ENCODE data around the gene TMPRSS11D.

TMPRSS11D gene, protein sequence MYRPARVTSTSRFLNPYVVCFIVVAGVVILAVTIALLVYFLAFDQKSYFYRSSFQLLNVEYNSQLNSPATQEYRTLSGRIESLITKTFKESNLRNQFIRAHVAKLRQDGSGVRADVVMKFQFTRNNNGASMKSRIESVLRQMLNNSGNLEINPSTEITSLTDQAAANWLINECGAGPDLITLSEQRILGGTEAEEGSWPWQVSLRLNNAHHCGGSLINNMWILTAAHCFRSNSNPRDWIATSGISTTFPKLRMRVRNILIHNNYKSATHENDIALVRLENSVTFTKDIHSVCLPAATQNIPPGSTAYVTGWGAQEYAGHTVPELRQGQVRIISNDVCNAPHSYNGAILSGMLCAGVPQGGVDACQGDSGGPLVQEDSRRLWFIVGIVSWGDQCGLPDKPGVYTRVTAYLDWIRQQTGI

DNA sequence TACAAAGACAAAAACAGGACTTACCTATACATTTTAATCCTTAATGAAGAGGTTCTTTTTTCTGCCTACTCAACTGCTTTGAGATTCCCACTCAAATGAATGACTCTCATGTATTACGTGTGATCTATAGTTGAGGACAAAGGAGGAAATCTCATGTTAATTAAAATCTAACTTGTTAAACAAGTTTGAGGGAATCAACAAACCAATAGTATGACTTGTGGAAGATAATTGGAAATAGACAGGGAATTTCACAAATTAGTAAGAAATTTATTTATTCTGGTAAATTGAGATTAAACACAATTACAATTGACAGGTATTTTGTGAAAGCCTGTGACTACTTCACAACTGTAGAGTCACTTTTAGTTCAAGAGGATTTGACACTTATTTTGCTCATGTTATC, at the start of gene TMPRSS11D:
TSS of gene TMPRSS11D (minus strand) at position 101 of the 400 bp plus-strand sequence. CDS start at position 32, 69 bp downstream.
- no peak for DNase-seq

DNA sequence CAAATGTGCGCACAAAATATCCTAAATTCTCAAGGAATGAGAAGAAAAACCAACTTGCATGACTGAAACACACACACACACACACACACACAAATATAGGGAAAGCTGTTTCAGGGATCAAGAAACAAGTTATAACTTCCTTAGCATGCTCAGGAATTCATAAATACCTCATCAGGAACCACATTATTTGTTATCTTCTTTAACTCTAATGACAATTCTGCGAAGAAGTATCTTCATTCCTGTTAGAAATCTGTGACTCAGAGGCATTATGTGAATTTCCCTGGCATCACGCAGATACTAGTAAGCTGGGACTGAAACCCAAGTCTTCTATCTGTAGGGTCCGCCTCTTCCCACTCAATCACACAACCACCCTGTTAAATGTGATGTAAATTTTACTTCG, 49.2 kb upstream of the TMPRSS11D start:
- DNase-seq, result no peak

DNA sequence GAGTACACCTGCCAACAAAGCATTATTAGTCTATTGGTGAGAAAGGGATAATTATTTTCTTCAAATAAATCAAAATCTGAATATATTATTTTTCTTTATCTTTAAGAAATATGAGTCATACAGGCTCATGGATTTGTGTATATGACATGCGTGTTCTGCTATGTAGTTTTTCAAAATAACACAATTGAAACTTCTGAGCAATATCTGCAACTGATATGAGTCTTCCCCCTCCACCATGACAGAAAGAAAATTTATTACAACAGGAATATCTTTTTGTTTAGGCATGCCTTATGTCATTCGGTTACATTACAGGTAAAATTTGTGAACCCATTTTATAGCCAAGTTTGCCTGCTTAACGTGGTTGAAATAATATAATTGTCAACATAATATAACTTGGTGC, 47.5 kb upstream of the TMPRSS11D start:
- DNase-seq, result no peak

DNA sequence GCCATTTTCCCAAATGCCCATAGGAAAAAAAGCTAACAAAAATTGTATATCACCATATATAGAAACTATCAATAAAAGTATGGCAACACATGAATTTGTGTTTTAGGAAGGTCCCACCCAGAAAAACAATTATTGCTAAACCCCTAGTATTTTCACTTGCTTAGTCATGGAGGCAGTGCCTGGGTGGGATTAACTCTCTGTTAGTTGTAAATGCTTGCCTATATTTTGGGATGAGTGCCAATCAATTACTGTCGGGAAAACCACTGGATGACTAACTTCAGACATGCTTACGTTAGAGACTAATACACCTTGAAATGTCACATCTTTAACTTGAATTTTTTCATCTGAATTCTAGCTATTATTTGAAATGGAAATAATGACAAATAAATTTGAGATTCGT, 45.6 kb upstream of the TMPRSS11D start:
- no peak for DNase-seq

DNA sequence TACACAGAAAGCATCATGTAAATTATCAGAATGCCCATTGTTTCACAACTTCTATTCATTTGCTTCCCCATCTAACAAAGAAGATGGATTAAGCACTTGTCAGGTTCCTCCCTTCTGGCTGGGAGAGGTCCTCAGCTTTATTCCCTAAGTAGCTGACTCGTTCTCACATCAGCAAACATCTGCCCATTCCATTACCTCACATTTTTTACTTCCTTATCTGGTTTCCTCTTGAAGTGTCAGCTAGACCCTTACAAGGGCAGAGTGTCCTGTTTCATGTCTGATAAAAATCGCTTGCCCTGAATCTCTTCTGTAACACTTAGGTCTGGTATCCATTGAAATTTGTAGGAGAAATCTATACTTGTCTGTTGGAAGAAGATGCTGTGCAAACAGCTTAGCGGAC, 44.7 kb upstream of the TMPRSS11D start:
- DNase-seq, result no peak

DNA sequence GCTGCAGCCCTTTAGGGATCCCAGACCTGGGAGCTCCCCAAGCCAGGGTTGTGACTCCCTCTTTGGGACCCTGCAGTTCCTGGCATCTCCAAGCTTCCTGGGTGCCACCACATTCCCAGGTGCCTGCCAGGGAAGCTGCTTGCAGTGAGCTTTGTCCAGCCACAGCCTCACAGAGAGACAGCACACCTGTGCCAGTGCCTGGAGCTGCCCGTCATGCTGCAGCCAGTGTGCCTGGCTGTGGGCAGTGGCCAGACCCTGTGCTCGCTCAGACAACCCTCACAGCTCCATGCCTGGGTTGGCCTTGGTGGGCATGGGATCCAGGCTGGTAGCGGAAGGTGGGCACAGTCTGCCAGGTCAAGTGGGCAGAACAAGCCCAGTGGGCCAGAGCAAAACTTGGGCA, 43.4 kb upstream of the TMPRSS11D start:
- DNase-seq, result no peak

DNA sequence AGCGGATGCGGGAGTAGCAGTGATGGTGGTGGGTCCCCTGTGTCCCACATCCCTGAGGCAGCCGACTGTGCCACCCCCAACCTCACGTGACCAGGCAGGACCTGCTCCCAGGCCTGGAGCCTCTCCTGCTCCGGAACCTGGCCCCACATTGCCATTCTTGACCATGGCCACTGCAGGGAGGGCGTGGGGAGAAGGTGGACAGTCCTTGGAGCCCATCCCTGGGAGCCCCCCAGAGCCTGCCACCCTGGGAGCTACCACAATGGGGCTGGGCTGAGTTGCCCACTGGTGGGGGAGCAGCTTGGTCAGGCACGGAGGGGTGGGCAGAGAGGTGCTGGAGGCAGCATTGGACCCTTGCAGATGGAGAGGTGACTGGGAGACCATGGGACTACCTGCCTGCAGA, 42.7 kb upstream of the TMPRSS11D start:
- no peak for DNase-seq

DNA sequence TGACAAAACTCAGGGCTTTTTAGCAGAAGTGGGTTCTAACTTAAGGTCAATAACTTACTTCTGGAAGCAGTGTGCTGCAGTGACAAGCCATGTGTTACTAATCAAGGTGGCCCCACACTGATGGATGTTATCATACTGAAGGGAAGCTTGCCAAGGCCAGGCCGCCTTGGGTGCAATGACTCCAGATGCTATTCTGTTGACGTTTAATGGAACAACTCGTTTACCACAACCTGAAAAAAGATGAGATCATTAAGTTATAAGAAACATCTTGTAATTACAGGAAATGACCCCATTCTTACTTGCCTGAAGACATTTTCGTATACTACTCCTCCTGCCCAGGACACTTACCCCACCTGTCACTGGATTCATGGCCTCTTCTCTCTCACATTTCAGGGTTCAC, 38.9 kb upstream of the TMPRSS11D start:
- no peak for DNase-seq

DNA sequence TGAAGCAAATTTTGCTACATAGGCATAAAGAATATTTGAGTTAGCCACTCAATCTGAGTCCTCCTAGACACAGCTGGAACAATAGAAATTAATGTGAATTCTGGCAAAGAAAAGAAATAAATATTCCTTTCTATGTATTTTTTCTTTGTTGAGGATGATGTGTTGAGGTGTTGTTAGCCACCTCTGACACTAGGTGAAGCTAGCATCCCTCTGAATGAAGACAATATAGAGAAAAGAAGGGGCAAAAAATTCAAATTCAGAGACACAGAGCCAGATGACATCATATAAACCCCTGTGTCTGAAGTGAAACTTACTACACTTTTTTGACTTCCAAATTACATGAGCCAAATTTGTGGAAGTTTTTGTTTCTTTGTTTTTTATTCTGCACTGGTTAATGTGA, 34.6 kb upstream of the TMPRSS11D start:
- DNase-seq, result no peak

DNA sequence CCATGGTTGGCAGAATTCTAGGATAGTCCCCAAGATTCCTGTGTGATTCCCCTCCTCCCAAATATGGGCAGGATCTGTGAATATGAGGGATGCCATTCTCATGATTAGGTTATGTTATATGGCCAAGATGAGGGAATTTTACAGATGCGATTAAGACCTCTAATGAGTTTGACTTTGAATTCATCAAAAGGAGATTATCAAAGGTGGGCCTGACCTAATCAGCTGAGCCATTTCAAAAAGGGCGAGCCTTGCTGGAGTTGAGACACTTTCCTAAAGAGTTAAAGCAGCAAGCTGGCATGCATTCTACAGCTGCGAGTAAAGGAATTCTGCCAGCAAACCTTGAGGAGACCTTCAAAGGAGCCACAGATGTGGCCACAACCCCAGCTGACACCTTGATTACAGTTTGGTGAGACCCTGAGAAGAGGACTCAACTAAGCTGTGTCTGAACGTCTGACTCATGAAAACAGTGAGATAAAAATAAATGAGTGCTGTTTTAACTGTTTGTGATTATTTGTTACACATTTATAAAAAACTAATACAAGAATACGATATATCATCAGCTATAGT, 31.7 kb upstream of the TMPRSS11D start:
- DNase-seq, result no peak

DNA sequence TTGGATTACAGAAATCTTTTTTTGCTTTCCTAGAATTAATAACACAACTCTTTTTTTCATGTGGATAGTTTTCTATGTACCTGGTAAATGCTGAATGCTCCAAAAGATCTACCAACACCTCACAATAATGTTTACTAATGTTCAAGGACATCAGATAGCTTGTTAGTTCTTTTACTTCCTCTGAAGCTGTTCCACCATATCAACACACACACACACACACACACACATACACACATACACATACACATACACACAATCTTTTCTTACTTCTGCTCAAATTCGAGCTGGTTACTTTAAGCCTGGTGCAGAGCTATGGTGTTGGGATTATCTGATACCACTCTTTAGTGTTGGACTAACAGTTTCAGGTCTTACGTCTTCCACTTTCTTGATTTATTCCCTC, 28.3 kb upstream of the TMPRSS11D start:
- no peak for DNase-seq

DNA sequence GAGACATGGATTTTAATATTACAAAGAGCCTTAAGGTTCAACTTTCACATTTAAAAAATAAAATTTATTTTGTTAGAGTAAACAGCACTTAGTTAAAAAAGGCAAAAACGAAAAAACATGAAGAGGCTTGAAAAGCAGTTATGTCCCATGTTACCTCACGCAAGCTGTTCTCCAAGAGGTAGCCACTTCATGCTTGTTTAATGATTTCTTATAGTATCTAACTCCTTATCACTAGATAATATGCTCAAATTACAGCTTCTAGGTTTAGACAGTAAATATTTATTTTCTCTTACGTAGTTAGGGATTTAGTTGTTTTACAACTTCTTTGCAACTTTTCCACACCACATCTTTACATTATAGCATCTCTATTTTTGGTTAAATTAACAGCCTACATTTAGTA, 27.8 kb upstream of the TMPRSS11D start:
- DNase-seq, result no peak

DNA sequence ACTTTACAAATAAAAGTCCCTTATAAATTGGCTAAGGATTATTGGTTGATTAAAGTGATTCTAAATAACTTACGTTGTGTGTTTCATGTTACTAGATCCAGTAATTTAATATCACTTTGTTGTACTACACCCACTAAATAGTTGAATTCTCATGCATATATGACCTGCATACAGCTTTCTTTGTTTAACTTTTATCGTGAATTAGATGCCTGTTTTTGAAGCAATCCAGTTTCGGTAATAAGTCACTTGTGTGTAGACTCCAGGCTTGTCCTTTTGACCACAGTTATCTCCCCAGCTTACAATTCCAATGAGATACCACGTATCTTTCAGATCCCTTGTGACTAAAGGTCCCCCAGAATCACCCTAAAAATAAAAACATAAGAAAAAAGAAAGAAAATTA, 27.3 kb upstream of the TMPRSS11D start:
- DNase-seq, result no peak

DNA sequence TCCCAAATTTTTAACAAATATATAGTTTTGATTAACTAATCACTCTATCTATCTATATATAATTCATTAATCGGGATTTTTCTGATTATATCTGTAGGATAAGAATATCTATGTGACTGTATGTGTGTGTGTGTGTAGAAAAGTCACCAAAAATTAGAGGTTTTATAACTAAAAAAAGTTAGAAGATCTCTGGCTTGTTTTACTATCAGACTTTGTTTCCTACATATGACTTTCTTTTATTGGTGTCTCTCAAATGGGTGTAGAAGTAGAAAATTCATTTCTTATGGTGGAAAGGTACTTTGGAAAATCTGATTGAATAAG, 26.7 kb upstream of the TMPRSS11D start:
- no peak for DNase-seq

DNA sequence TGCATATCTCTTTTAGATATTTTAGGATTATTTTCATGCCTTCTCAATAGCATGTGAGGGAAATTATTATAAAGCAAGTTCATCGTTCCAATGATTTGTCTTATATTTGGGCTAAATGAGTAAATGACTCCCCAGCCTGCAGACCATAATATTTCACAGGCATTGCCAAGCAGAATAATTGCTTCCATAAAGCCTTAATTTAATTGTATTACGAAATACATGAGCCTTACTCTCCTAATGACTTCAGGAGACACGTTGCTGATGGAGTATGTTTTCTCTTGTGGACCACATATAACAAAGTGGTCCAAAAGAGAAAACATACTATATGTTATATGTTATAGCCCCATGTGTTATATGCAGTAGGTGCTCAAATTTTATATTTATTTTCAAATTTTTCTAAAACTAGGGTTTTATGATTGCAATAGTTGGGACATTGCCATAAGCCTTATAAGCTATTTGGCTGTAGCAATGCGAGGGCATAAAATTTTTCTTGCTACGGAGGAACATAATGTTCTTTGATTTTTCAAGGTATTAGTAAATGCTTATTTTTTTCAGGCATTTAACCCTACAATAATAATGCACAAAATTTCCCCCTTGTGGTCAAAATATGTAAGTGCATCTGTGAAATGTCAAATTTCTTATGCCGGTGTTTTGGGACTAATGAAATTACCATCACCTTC, 26.2 kb upstream of the TMPRSS11D start:
- DNase-seq, result no peak

DNA sequence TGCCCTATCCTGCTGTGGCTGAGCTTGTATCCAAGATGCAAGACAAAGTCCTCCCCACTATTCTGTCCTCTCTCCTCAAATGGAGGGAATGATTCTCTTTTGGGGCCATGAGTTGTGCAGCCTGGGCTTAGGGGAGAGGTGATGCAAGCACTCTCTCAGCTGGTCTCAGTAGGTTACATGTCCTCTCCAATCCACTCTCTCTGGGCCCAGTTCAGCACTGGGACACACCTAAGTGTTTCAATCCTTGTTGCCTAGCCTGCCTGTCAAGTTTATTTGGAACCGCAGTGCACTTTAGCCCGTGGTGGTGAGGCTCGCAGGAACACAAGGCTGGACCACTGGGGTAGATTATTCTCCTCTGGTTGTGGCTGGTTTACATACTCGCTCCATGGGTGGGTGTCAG, 23.8 kb upstream of the TMPRSS11D start:
- DNase-seq, result no peak

DNA sequence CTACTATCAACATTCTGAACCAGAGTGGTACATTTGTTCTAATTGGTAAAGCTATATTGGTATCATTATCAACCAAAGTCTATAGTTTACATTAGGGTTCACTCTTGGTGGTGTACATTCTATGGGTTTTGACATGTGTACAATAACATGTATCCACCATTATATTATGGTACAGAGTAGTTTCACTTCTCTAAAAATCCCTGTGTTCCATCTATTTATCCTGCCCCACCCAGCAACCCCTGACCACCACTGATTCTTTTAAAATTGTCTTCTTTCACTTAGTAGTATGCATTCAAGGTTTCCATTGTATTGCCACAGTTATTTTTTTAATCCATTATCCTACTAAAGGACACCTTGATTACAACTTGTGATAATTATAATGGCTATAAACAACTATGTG, 15.3 kb upstream of the TMPRSS11D start:
- no peak for DNase-seq

DNA sequence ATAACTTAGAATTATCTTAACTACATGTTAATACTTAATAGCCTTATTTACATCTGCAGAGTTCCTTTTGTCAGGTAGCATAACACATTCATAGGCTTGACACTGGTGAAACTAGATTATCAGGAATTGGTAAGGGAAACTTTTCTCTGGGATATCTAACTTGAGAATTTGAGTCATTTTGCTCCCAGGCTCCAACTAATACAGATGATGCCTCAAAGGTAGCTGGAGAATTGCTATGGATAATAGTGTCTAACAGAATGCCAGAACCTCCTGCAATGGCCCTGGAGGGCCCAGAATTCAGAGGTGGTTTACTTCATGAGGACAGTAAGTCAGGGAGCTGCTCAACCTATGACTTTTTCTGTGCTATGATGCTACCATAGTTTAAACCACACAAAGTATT, 13.9 kb upstream of the TMPRSS11D start:
- no peak for DNase-seq

DNA sequence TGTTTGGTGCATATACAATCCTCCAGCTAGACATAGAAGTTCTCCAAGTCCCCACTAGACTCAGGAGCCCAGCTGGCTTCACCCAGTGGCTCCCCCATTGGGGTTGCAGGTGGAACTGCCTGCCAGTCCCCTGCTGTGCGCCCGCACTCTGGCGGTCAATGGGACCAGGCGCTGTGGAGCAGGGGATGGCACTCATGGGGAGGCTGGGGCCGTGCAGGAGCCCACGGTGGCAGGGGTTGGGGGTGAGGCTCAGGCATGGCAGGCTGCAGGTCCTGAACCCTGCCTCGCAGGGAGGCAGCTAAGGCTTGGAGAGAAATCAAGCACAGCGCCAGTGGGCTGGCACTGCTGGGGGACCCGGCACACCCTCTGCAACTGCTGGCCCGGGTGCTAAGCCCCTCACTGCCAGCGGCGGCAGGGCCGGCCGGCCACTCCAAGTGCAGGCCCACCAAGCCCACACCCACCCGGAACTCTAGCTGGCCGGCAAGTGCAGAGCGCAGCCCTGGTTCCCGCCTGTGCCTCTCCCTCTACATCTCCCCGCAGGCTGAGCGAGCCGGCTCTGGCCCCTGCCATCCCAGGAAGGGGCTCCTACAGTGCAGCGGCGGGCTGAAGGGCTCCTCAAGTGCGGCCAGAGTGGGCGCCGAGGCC, 12.7 kb upstream of the TMPRSS11D start:
- no peak for DNase-seq

DNA sequence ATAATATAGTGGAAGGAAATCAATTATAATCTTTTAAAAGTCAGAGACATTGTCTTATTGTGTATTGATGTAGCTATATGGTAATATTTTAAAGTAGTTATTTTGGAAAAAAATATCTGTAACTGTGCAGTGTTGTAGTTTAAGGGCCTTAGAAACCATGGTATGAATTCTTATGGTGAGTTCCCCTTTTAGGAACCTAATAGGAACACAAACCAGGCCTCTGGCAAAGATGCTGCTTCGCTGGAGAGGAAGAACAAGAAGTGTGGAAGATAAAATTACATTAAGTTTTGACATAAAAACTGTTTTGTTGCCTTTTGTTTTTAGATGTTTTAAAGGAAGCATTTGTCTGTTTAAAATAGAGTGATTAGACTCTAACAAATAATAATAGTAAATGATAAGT, 10.9 kb upstream of the TMPRSS11D start:
- no peak for DNase-seq

DNA sequence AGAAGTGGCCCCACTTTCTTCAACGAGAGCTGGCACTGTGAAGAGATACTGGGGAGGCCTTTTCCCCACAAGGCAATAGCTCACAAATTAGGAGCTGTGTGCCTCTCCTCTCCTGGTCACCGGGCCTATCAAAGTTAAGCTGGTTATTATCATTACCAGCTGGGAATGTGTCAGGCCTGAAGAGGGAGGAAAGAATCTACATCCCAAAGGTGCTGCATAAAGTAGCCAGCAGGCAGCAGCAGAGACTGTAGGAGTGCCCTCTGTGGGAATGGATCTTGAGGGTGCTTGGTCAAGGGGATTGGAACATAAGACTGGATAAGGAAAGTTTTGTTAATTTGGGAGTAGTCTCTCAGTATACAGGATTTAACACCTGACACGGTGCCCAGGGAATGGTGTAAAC, 9.1 kb upstream of the TMPRSS11D start:
- no peak for DNase-seq

DNA sequence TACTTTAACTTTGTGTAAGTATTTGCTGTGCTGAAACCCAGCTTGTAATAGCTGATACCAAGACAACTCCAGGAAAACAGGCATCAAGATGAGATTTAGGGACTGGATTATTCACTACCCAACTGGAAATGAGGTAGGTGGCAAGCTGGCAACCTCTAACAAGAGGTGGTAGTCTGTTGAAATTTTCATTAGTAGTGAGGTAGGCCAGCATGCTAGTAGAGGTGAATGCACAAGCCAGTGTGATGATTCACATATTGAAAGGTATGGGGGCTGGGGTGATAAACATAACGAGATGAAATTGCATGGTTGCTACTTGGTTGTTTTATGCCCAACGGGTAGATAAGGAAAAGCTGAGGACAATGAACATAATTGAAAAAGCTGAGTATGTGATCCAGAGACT, 8.5 kb upstream of the TMPRSS11D start:
- no peak for DNase-seq

DNA sequence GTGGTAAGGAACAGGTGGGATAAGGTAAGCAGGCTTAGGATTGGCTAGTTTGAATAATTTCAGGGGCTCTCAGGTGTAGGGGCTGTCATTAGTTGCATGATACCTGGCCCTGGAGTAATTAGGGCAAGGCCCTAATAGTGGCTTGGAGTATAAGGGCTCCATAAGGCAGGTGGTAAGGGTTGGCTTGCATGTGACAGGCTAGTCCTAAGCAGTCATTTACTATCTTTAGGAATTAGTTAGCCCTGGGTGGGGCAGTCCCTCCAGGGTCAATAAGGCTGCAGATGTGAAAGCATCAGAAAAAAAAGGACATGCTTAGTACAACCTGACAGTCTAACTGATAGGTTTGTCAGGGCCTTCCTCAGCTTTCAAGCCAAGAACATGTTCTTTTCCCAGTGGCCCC, 7.8 kb upstream of the TMPRSS11D start:
- DNase-seq, result no peak

DNA sequence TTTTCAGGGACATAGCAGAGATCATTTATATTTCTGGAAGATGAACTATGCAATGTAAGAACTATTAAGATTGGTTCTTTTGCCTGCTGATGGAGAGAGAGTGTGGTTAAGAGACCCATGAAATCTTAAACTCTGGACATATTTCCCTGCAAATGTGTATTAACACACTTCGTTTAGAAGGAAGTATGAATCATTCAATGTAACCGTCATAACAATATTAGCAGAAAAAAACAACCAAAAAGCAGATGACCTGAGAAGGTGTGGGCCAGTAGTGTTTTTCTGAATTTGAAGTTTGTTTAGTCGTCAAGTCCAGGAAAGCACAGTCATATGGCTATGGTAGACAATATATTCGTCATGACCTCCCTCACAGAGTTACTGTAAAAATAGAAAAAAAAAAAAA, 2.5 kb upstream of the TMPRSS11D start:
- DNase-seq, result no peak
